ENCODE measurements around the gene TCL1B.

DNA sequence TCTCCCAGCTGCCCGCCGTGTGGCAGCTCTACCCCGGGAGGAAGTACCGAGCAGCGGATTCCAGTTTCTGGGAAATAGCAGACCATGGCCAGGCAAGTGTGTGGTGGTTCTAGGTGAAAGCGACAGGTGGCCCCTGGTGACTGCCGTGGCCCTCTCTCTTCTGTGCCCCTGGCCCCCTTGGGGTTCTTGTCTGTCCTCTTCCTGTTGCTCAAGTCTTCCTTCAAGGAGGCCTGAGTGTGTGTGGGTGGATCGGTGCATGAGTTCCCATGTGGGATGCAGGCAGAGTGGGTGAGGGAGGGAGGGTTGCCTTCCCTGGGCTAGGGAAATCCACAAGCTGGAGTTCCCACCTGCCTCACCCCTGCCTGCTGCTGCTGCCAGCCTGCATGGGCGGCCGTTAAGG is 4.6 kb downstream of the TCL1B start:
- no peak for TF ChIP-seq CTCF (conservative IDR thresholded peaks at IDR 0.05; ENCODE audit: low read depth in 2 of 2)
- no peak for TF ChIP-seq POLR2AphosphoS5 (IDR thresholded peaks at IDR 0.05; ENCODE audit: low read depth)
- no peak for TF ChIP-seq REST (IDR thresholded peaks at IDR 0.05; ENCODE audit: unreplicated experiment)
- TF ChIP-seq EZH2phosphoT487 (IDR thresholded peaks at IDR 0.05; ENCODE audit: unreplicated experiment), result no peak
- TF ChIP-seq CREB1 (CRISPR knock-in tag; IDR thresholded peaks at IDR 0.05; ENCODE audit: low read depth), result no peak
- TF ChIP-seq EZH2 (IDR thresholded peaks at IDR 0.05; ENCODE audit: low read depth, unreplicated experiment), result no peak
- TF ChIP-seq NANOG (IDR thresholded peaks at IDR 0.05; ENCODE audit: borderline replicate concordance), result no peak
- TF ChIP-seq JUNB (IDR thresholded peaks at IDR 0.05; ENCODE audit: unreplicated experiment), result no peak
